Retinal pigment epithelial cell (primary cell): ENCODE data around the gene USP43.
"Not testable (repeated sequence)": the region's sequence is repeated elsewhere in the genome, so short reads cannot be mapped to it uniquely, and the experiment has no call there.

Source experiments
- DNase-seq: peaks from one replicate; pipeline ENCODE4 v3.0.0-alpha.2; 2010; ENCODE audit warnings: low read depth
- H3K4me3 ChIP-seq: 2 replicates; pipeline ENCODE4 v1.5.1; 2011; ENCODE audit warnings: mild to moderate bottlenecking, low read length, control low read depth, moderate library complexity
- CTCF ChIP-seq: conservative IDR thresholded peaks from 2 replicates; pipeline ENCODE4 v1.5.1; 2011; ENCODE audit warnings: low read depth, low read length, control low read depth, inconsistent platforms

USP43 gene

GRCh38 chr17:9615486-9615885 lies 29.8 kb upstream of the USP43 start:
- no peak overlapping the region for H3K4me3 ChIP-seq
- no peak for DNase-seq
- no peak for TF ChIP-seq CTCF

GRCh38 chr17:9622961-9623360 lies 22.4 kb upstream of the USP43 start:
- no peak for TF ChIP-seq CTCF

GRCh38 chr17:9628509-9628908 lies 16.8 kb upstream of the USP43 start:
- DNase-seq: no peak
- H3K4me3 ChIP-seq: no peak overlapping the region
- no peak for TF ChIP-seq CTCF

More at GRCh38 chr17:9622961-9623360, 22.4 kb upstream of the USP43 start:
- DNase-seq: no peak
- no peak overlapping the region for H3K4me3 ChIP-seq

- TF ChIP-seq CTCF: no peak
- no peak overlapping the region for H3K4me3 ChIP-seq
- no peak for DNase-seq
Measured at GRCh38 chr17:9632741-9633140, 12.6 kb upstream of the USP43 start.

GRCh38 chr17:9635340-9635739 lies 10.0 kb upstream of the USP43 start:
- DNase-seq: no peak
- TF ChIP-seq CTCF: no peak

GRCh38 chr17:9636501-9636900 lies 8.8 kb upstream of the USP43 start:
- no peak for TF ChIP-seq CTCF
- H3K4me3 ChIP-seq: no peak overlapping the region
- no peak for DNase-seq

More at GRCh38 chr17:9635340-9635739, 10.0 kb upstream of the USP43 start:
- no peak overlapping the region for H3K4me3 ChIP-seq

- not testable (repeated sequence) for DNase-seq
Measured at GRCh38 chr17:9640388-9640787, 4.9 kb upstream of the USP43 start.

GRCh38 chr17:9643611-9644010 lies 1.7 kb upstream of the USP43 start:
- DNase-seq: no peak

More at GRCh38 chr17:9640388-9640787, 4.9 kb upstream of the USP43 start:
- H3K4me3 ChIP-seq: not testable (repeated sequence)

More at GRCh38 chr17:9643611-9644010, 1.7 kb upstream of the USP43 start:
- H3K4me3 ChIP-seq: no peak overlapping the region
- TF ChIP-seq CTCF: no peak
